ENCODE results near the gene BTAF1. TPM values are rescaled to one million over a fixed set of nuclear protein-coding genes. Genes with fewer than 3 reads are reported as not detected.

BTAF1 gene
- total RNA-seq, 1 donor from 2014 or later = 16.0 TPM

DNA sequence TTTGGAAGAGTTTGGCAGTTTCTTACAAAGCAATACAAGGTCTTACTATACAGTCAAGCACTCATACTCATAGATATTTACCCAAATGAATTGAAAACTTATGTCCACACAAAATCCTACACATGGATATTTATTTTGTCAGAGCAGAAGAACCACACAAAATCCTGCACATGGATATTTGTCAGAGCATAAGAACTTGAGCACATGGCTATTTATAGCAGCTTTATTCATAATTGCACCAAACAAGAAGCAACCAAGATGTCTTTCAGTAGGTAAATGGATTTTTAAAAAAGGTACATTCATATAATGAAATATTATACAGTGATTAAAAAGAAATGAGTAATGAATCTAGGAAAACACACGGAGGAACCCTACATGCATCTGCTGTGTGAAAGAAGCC is 115.4 kb downstream of the BTAF1 start:
- ATAC-seq (no peak), DNase-seq (ENCODE audit: low spot score) (no peak)

DNA sequence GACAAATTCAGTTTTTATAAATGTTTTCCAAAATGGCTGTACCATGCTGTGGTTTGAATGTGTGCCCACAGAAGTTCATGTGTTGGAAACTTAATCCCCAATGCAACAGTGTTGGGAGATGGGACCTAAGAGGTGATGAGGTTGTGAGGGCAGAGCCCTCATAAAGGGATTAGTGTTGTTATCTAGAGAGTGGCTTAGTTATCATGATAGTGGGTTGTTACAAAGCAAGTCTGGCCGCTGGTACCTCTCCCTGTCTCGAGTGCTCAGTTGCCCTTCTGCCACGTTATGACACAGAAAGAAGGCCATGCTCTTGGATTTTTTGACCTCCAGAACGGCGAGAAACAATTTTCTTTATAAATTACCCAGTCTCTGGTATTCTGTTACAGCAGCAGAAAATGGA is 119.0 kb downstream of the BTAF1 start:
- ATAC-seq = no peak
- no peak for DNase-seq (ENCODE audit: low spot score)

DNA sequence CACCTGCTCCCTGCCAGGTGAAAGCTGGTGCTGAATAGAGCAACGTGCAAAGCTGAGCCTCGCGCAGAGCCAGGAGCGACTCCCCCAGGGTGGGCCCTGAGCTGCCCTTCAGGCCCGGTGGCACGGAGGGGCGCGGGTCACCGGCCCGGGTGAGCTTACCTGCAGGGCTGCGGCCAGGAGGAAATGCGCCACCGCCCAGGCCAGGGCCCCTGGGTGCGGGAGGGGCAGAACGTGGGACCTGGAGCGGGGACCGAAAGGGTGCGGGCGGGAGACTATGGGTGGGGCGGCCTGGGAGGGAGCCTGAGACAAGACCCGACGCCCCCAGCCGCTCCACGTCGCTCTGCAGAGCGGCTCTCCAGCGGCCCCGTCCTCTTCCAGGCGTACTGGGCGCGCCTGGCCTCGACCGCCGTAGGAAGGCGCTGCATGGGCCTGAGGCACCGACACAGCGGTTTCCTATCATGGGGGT is 122.1 kb downstream of the BTAF1 start:
- ATAC-seq = no peak

DNA sequence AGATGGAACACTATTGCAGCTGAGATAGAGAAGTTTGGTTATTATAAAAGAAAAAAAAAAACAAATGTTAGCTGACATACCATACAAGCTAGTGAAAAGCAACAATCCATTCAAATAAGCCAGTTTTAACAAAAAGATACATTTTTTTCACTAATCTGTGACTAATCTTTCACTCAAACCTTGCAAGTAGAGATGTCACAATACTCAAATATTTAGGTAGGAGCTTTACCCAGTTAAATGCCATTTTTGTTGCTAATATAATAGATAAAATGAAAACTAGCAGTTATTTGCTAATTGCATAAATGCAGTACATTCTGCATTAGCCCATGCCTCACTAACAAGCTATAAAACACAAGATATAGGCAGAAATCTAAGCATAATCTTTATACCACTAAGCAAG is 123.6 kb downstream of the BTAF1 start:
- ATAC-seq (no peak), DNase-seq (ENCODE audit: low spot score) (no peak)

More for the DNA sequence above, 122.1 kb downstream of the BTAF1 start:
- DNase-seq (ENCODE audit: low spot score) = no peak

DNA sequence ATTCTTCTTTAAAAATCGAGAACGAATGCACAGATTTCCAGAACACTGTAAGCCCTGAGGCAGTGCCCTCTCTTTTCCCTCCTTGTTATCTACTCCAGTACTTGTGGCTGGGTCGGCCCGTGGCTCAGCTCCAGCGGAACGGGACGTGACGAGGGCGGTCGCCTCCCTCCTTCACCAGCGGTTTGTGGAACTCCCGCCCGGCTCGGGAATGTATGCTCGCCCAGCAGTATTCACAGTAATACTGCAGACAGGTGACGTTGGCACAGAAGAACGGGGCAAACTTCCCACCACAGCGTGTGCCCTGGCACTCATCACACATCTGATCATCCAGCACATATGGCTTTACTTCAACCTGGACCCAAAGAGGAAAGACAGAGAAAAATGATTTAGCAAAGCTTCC is 128.5 kb downstream of the BTAF1 start:
- ATAC-seq = no peak
- DNase-seq (ENCODE audit: low spot score) = no peak

DNA sequence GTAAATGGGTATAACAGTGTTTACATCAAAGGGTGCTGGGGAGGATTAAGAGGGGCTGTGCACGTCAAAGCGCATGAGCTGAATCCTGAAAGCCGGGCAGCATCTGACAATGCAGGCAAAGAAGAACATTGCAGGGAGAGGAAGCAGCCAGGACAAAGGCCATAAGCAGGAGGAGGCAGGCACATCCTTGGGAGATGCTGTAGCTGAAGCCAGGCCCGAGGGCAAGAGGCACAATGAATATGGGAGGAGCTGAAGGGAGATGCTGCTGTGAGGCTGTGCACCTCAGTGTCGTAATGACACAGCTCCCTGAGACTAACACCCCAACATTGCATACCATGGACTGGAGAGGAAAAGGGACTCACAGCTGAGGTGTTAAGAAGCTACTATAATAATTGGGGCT is 129.2 kb downstream of the BTAF1 start:
- no peak for DNase-seq (ENCODE audit: low spot score)
- ATAC-seq = no peak

DNA sequence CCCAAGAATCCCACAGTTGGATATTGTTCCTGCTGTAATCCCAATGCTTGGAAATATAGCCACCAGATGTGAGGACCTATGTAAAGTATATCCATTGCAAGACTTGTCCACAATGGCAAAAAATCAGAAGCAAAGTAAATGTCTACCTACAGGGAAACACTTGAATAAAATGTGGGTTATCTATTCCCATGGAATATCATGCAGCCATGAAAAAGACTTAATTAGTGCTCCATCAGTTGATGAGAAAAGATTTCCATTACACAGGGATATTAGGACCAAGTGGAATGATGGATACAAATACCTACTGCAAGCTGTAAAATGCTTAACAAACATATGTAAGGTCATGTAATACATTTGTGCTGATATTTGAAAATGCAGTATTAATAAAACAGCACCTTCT is 131.2 kb downstream of the BTAF1 start:
- ATAC-seq = no peak

DNA sequence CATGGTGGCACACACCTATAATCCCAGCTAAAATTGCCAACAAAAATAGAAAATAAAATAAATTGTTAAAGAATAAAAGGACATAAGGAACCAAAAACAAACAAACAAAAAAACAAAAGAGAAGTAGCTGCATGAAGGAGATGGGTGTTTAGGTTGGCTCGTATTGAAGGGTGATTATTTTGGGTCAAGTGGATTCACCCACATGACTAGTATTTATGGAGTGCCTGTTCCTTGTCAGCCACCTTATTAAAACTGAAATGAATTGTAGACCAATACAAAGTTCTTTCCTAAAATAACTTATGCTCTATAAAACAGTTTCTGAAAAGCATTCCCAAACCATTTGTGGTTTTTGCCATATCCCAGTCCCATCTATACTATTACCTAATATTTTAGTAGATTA is 138.7 kb downstream of the BTAF1 start:
- ATAC-seq (no peak), DNase-seq (ENCODE audit: low spot score) (no peak)

More for the DNA sequence above, 131.2 kb downstream of the BTAF1 start:
- no peak for DNase-seq (ENCODE audit: low spot score)

DNA sequence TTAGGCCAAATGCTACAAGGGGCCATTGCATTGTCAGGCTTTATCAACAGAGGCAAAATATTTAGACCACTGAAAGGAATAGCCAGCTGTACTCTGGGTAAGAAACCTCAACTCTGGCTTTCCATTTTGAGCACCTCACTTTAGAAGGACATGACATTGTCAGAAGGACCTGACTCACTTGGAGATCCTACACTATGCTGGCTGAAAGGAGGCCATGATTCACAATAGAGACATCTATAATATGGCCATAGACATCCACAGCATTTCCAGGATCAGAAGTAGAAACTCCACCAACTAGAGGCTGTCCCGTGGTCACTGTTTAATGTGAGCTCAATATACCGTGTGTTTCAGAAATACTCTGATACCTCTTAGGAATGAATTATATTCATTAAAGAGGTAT is 140.9 kb downstream of the BTAF1 start:
- ATAC-seq = no peak
- no peak for DNase-seq (ENCODE audit: low spot score)

DNA sequence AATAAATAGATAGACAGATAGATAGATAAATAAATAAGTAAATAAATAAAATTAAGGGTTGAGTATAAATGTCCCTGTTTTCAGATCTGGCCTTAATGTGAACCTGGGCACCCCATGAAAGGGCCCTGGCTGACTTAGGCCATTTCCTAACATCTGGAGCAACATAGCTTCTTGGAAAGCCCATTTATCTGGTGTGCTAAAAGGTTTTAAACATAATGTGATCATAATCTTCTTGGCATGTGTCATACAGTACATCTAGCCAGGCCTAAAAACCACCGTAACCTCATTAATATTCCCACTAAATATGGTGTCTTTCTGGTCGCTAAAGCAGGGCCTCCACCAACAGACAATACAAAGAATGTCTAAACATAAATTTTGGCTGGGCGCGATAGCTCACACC is 142.8 kb downstream of the BTAF1 start:
- ATAC-seq (no peak), DNase-seq (ENCODE audit: low spot score) (no peak)

DNA sequence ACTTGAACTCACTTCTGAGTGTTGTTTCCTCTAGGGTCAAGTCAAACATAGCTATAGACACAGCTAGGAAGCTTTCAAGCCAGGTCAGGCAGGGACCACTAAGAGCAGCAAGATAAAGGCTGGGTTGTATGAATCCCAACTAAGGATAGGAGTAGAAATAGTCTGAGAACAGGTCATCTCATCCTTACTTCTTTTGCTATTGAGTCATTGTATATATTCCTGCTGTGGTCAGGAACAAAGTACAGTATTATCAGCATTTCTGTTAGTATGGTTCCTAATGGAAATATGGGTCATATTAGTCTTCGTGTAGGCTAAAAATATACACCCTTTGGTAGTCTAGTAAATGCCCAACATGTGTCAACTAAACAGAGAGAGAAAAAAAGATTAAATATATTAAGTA is 145.3 kb downstream of the BTAF1 start:
- DNase-seq (ENCODE audit: low spot score) (no peak), ATAC-seq (no peak)

DNA sequence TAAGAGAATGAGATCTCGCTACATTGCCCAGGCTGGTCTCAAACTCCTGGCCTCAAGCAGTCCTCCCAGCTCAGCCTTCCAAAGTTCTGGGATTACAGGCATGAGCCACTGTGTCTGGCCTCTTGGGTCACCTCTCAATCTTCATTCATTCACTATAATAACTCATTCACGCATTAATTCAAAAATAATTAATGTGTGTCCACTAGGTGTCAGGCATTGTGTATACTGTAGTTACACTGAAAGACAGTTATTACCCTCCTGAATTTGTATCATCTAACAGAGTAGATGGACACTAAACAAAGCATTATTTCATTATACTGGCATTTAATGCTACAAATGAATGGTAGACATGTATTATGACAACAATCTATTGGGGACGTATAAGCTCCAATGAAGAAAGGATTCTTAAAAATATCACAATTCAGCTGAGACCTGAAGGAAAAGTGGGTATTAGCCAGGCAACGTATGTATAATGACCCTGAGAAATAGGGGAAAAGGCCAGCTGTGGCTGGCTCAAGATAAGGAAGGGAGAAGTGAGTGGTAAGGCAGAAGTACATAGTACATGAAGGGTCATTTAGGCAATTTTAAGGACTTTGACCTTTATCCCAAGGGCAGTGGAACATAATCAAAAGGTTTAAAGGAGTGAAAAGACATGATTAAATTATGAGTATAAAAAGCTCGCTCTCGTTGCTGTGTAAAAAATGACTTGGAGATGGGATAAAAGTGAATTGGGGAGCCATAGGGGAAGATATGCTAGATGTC is 150.7 kb downstream of the BTAF1 start:
- DNase-seq (ENCODE audit: low spot score) (no peak), ATAC-seq (peak; percentile 70)

DNA sequence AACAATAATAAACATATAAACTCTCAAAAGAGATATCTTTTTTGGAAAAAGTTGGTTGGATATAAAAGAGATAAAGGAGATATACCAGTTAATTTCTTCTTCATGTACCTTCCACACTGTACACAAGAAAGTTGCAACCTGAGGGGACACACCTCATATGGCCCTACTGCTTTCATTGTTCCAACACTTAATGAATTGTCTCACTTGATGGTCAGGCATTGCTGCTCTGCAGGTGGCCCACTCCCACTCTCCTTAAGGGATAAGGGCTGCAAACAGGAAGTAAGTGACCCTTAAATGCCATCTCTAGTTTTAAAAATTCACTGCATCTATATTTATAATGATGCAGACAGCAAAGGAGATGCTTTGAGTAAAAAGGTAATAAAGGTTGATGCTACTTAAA is 152.3 kb downstream of the BTAF1 start:
- ATAC-seq (no peak), DNase-seq (ENCODE audit: low spot score) (no peak)

DNA sequence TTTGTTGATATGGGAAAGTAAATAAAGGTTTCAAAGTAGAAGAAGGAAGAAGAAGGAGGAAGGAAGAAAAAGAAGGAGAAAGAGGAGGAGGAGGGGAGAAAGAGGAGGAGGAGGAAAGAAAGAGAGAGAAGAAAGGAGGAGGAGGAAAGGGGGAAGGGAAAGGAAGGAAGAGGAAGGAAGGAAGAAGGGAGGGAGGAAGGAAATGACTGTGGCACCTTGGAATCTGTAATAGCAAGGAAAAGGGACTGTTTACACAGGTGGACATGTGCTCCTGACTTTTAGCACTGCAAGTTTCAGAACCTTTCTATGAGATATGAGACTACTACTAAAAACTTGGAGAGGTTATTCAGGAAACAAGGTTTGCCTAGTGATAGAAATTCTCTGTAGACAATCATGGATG is 153.2 kb downstream of the BTAF1 start:
- DNase-seq (ENCODE audit: low spot score) = no peak
- no peak for ATAC-seq

DNA sequence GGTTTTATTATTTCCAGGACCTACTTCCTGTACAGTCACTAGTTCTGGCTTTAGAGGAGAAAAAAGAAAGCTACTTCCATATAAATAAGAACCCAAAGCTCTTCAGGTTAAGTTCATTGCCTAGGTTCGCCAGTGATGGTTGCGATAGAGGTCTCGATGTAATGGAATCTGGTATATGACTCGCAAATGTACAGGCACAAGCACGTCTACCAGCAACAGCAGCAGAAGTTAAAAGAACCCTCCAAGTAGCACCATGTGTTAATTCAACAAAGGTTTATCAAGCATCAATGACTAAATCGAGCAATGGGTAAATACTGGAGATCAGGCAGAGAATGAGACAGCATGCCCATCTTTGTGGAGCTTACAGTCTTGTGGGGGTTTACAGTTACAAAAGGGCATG is 155.4 kb downstream of the BTAF1 start:
- ATAC-seq = no peak
- no peak for DNase-seq (ENCODE audit: low spot score)

Other genes starting within 250 kb of the BTAF1 start
- 11.8 TPM for gene TNKS2, start 125.3 kb upstream of the BTAF1 start, total RNA-seq
- 0.33 TPM for gene FGFBP3, start 14.3 kb upstream of the BTAF1 start, total RNA-seq